HG02571 (cell line): Measurements from ENCODE around the gene ZNF513.
"Not testable (repeated sequence)": the region's sequence is repeated elsewhere in the genome, so short reads cannot be mapped to it uniquely, and the experiment has no call there.

Experiments used
- ATAC-seq: cut with Tn5 transposase; IDR thresholded peaks from one replicate; pipeline ENCODE4 v1.9.1; 2021; ENCODE audit warnings: mild to moderate bottlenecking, moderate library complexity; ENCODE audit not compliant: unreplicated experiment

The ZNF513 gene

DNA sequence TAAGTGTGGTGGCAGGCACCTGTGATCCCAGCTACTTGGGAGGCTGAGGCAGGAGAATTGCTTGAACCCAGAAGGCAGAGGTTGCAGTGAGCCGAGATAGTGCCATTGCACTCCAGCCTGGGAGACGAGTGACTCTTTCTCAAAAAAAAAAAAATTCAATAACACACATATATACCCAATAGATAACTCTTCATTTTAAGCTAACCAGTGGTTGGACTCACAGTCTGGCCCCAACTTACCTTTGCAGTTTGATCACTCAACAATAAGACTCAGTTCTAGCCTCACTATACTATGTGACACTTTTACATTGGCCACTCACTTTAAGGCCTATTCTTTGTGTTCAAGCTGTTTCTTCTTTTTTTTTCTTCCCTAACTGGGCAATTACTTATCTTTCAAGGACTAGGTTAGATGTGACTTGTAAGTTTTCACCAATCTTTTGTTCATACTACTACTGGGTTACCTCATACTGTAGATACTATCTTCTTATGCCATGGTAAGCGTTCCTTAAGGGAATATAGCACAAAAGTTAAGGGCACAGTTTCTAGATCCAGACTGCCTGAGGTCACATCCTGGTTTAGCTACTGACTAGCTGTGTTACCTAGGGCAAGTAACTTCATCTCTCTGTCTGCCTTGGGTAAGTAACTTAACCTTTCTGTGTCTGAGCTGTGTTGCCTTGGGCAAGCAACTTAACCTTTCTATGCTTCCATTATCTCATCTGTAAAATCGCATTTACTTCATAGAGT is 17.7 kb downstream of the ZNF513 start:
- ATAC-seq, result no peak

DNA sequence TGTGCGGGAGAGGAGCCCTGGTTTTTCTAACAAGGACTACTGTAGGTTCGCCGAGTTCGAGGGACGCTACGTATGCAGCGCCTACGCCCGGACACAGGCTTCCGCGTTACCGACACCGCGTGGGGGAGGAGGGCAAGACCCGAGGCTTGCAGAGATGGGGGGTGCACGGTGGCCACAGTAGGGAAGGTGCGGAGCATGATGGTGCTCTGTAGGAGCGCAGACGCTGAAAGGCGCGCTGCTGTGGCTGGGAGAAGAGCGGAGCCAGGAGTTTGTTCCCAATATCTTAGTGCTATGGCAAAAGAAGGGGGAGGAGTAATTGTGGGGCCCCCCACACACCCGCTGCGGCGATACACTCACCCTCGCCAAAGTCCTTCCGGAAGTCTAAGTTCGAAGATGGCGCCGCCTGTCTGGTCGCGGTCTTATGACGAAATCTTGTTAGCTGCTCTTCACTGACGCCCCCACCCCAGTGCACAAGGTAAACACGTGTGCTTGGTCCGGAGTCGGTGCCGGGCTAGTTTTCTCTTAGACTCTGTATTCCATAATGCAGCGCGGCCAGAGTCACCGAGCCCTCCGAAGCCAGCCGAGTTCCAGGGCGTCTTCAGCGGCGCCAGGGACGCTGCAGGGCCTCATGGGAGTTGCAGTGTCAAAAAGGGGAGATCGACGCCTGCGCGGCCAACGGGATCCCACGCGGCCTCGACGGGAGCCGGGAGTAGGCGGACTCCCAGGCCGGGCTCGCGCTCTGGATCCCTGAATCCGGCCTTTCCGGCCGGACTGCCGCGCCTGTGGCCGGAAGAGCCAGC is 24.0 kb downstream of the ZNF513 start, which contains the start of gene GTF3C2:
TSS of gene GTF3C2 (minus strand) at position 383 of the 800 bp plus-strand sequence. CDS start 13,210 bp downstream, outside the sequence.
- ATAC-seq, result peak; percentile 69

DNA sequence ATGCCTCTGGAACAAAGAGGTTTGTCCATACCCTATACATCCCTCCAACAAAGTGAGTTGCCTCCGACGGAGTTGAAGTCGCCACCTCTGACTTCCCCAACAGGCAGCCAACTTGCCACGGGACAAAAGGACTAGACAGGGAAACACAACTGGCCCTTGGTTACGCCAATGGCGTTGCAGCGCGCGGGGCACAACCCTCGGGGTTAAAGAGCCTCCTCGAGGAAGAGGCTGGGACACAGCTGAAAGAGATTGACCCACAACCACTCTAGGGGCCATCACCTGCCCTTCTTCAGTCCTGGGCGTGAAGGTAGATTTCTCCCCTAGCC is 24.5 kb downstream of the ZNF513 start:
- ATAC-seq, result peak; percentile 25

DNA sequence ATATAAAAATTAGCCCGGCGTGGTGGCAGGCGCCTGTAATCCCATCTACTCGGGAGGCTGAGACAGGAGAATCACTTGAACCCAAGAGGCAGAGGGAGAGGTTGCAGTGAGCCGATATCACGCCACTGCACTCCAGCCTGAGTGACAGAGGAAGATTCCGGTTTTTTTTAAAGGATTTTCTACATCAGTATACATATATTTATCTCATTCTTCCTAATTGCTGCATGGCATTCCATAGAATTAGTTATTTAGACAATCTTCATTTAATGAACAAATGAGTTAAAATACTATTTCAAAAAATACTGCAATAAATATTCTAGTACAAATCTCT is 26.0 kb downstream of the ZNF513 start:
- no peak for ATAC-seq

DNA sequence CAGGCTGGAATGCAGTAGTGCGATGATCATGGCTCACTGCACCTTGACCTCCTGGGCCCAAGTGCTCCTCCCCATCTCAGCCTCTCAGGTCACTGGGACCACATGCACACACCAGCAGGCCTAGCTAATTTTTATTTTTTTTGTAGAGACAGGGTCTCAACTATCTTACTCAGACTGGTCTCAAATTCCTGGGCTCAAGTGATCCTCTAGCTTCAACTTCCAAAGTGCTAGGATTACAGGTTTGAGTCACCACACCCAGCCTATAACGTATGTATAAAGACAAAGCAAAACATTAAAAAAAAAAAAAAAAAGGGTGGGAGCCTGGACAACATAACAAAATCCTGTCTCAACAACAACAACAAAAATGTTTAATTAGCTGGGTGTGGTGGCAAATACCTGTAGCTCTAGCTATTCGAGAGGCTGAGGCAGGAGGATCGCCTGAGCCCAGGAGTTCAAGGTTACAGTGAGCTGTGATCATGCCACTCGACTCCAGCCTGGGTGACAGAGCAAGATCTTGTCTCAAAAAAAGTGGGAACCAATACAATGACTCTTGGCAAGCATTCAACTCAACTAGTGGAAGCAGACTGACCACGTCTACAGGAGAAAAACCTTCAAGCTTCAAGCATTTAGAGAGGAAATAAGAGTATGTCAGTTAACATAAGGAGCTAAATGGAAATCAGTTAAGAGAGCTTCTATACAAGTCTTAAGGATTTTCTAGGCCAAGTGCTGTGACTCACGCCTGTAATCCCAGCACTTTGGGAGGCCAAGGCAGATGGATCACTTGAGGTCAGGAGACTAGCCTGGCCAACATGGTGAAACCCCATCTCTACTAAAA is 26.6 kb downstream of the ZNF513 start:
- no peak for ATAC-seq

DNA sequence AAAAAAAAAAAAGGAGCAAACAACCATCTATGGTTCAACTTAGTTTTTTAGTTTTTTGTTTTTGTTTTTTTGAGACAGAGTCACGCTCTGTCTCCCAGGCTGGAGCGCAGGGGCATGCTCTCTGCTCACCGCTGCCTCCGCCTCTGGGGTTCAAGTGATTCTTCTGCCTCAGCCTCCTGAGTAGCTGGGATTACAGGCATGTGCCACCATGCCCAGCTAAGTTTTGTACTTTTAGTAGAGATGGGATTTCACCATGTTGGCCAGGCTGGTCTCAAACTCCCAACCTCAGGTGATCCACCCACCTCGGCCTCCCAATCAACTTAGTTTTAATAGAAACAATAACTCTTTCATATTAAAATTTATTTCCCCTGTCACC is 27.2 kb downstream of the ZNF513 start:
- not testable (repeated sequence) for ATAC-seq

DNA sequence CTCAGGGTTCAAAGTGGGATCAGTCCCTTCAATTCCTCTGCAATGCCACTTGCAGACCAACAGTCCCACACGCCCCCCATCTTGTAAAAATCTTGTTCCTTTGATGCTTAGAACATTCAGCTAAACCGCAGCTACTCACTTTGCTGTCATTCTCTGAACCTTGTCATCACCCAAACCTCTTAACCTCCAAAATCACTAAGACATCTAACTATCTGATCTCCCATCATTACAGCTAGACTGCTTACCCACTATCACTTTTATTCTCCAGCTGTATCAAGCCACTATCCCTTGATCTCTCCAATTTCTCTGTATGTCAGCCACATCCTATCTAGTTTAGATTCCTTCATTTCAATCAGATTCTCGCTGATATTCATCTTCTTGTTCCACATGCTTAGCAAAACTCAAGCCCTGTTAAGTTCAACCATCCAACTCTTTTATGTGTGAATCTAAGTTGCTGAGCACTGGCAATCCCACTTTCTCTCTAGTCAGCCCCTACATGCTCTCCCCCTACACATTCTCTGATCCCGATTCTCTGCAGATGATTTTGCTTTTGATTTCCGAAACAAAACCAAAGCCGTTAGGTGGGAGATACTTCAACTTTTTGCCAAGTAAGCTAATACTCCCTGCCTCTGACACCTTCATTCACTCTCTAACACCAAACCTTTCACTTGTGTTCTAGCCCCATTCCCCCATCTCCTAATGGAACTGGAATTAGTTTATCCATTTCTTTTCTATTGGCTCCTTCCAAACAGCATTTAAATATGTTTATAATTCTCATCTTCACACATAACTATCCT is 28.5 kb downstream of the ZNF513 start:
- no peak for ATAC-seq

DNA sequence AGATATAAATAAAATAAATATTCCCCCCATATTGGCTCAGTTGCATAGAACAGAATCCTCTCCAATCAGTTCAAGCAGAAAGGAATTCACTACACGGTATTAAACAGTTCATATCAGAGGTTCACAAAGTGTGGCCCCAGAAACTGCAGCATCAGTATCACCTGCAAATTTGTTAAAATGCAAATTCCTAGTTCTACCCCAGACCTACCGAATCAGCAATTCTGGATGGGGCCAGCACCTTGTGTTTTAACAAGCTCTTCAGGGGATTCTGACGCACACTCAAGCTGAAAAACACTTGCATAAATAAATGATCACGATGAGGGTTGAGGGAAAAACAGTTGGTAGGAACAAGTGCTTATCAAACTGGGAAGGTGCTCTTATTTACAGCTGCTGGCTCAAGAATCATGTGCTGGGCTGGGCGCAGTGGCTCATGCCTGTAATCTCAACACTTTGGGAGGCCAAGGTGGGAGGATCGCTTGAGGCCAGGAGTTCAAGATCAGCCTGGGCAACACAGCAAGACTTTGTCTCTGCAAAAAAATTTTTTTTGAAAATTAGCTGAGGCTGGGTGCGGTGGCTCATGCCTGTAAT is 30.3 kb downstream of the ZNF513 start:
- no peak for ATAC-seq

DNA sequence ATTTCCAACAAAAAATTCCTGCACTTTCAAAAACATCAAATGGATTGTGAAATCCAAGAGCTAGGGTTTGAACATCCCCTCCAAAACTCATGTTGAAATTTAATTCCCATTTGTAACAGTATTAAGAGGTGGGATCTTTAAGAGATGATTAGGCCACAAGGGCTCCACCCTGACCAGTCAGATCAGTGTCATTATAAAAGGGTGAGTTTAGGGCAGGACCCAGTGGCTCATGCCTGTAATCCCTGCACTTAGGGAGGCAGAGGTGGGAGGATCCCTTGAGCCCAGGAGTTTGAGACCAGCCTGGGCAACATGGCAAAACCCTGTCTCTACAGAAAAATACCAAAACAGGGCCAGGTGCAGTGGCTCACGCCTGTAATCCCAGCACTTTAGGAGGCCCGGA is 32.9 kb downstream of the ZNF513 start:
- ATAC-seq, result no peak

DNA sequence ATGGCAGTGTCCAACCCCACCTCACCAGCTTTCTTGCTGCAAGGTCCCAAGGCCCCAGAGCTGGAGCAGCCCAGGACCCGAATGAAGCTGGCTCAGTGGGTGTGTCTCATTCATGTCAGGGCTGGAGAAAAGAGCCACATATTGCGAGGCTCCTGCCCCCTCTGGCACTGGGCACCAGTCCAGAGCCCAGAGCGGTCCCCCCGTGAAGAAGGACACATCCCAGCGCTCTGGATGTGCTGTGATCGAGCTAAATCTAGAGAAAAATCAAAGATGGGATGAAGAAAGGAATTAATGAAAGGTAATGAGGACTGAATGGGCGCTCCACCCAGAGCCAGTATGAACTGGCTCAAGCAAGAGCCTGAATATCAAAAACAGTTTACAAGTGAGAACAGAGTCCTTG is 44.4 kb downstream of the ZNF513 start:
- no peak for ATAC-seq

DNA sequence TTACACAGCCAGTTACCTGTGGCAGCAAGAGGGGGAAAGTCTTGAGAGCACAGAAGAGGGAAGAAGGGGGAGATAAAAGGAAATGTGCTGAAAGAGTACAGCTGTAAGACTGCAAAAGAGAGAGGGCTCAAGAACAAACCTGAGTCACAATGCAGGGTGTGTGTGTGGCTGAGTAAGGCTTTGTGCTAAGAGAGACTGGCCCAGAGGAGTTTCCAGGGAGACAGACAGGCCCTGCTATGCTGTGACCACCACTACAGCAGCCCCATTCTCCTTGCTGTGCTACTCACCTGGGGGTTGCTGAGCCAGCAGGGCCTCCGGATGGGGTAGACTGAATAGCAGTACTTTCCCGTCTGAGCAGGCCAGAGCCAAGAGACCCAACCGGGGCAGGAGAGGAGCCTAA is 45.2 kb downstream of the ZNF513 start:
- no peak for ATAC-seq
